Gastroesophageal sphincter (tissue), 3 donors: ENCODE data around the gene ZNF282.

Experiments
- EP300 ChIP-seq: sonication (generic); formaldehyde crosslinking; IDR thresholded peaks from one replicate; pipeline ENCODE4 v1.6.1; 2017; ENCODE audit warnings: antibody characterized with exemption, mild to moderate bottlenecking
- POLR2A ChIP-seq, 2 donors: fragments of 450-650 bp; IDR thresholded peaks; one replicate each; pipeline ENCODE4 v1.6.1; 2017; ENCODE audit warnings: antibody characterized with exemption in 2 of 2, mild to moderate bottlenecking in 2 of 2, moderate library complexity in 1 of 2
- POLR2AphosphoS5 ChIP-seq: sonication (generic); formaldehyde crosslinking; IDR thresholded peaks from one replicate; pipeline ENCODE4 v1.6.1; 2017; ENCODE audit warnings: antibody characterized with exemption
- TF ChIP-seq, protein P1 (sequence below), 4 experiments: fragments of 200-600 bp in 2 of 4; fragments of 450-650 bp in 2 of 4; sonication (generic) in 1 of 4; IDR thresholded peaks; one replicate each; pipeline ENCODE4 v1.5.1; 2017 to 2019; ENCODE audit warnings: antibody characterized with exemption in 4 of 4, mild to moderate bottlenecking in 2 of 4, moderate library complexity in 2 of 4

DNA sequence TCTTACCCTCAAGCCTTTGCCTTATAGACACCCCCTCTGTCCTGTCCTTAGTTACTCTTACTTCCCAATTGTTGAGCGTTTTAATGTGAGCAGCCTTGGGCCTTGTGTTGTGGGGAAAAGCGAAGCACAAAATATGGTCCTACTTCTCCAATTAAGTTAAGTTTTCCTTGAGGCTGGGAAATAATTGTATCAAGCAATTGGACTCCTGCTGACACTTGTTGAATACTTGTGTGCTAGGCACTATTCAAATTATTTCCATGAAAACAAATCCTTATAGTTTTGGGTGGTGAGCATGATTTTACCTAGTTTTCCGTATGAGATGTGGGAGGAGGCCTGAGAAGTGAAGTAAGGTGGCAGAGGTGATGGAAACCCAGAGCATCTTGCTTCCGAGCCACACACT lies 61.2 kb downstream of the ZNF282 start:
- TF ChIP-seq, protein P1, sequence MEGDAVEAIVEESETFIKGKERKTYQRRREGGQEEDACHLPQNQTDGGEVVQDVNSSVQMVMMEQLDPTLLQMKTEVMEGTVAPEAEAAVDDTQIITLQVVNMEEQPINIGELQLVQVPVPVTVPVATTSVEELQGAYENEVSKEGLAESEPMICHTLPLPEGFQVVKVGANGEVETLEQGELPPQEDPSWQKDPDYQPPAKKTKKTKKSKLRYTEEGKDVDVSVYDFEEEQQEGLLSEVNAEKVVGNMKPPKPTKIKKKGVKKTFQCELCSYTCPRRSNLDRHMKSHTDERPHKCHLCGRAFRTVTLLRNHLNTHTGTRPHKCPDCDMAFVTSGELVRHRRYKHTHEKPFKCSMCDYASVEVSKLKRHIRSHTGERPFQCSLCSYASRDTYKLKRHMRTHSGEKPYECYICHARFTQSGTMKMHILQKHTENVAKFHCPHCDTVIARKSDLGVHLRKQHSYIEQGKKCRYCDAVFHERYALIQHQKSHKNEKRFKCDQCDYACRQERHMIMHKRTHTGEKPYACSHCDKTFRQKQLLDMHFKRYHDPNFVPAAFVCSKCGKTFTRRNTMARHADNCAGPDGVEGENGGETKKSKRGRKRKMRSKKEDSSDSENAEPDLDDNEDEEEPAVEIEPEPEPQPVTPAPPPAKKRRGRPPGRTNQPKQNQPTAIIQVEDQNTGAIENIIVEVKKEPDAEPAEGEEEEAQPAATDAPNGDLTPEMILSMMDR (IDR thresholded peaks at IDR 0.05) = no peak
- TF ChIP-seq POLR2A (IDR thresholded peaks at IDR 0.05) = no peak
- TF ChIP-seq EP300 = no peak
- TF ChIP-seq POLR2AphosphoS5 = no peak
